H1 (cell line): ENCODE measurements around the gene SLC25A4. TPM values are rescaled to one million over a fixed set of nuclear protein-coding genes. Genes with fewer than 3 reads are reported as not detected.

Experiments
- CTCF ChIA-PET: fragments of 300-600 bp; sonication (Branson Sonifier 250); formaldehyde crosslinking; loops from one replicate; lab custom pipeline; 2021; ENCODE audit not compliant: partially characterized antibody; lab: Charles Lee
- POLR2A ChIA-PET: fragments of 300-600 bp; sonication (Branson Sonifier 250); formaldehyde crosslinking; loops from one replicate; lab custom pipeline; 2021; ENCODE audit warnings: inconsistent platforms; ENCODE audit not compliant: partially characterized antibody; lab: Charles Lee
- DNase-seq, 2 experiments: peaks; one replicate each; pipeline versions ENCODE4 v3.0.0 to v3.0.0-alpha.2; 2010 to 2022; ENCODE audit warnings: low spot score in 2 of 2, low read depth in 1 of 2, mixed read lengths in 1 of 2
- FAIRE-seq: peaks from 2 replicates; lab custom pipeline; 2011; peaks lifted over from hg19 to GRCh38; lab: Jason Lieb, UNC
- H2AFZ ChIP-seq: 2 replicates; pipeline ENCODE4 v1.8.1; 2012; ENCODE audit warnings: low read length, inconsistent platforms
- H2AK5ac ChIP-seq: 2 replicates; pipeline ENCODE4 v1.6.1; 2013; ENCODE audit warnings: low read depth, low read length
- H2BK120ac ChIP-seq: replicated peaks from 2 replicates; pipeline ENCODE3; 2013; ENCODE audit warnings: low read depth, low read length, inconsistent platforms
- H2BK12ac ChIP-seq: 2 replicates; pipeline ENCODE4 v1.6.1; 2013; ENCODE audit warnings: low read depth, low read length
- H2BK15ac ChIP-seq: 2 replicates; pipeline ENCODE4 v1.6.1; 2013; ENCODE audit warnings: low read length
- H2BK20ac ChIP-seq: 2 replicates; pipeline ENCODE4 v1.6.1; 2013; ENCODE audit warnings: low read length
- H2BK5ac ChIP-seq: 2 replicates; pipeline ENCODE4 v1.6.1; 2013; ENCODE audit warnings: low read depth, low read length
- H3K14ac ChIP-seq: 2 replicates; pipeline ENCODE4 v1.6.1; 2013; ENCODE audit warnings: inconsistent platforms; ENCODE audit not compliant: insufficient read length
- H3K18ac ChIP-seq: 2 replicates; pipeline ENCODE4 v1.6.1; 2013; ENCODE audit warnings: low read length; ENCODE audit errors: extremely low read depth
- H3K23ac ChIP-seq: 2 replicates; pipeline ENCODE4 v1.6.1; 2013; ENCODE audit warnings: inconsistent platforms; ENCODE audit not compliant: insufficient read length
- H3K23me2 ChIP-seq: 2 replicates; pipeline ENCODE4 v1.6.1; 2013; ENCODE audit warnings: low read depth, low read length
- H3K27ac ChIP-seq: 2 replicates; pipeline ENCODE4 v1.6.1; 2011; ENCODE audit warnings: low read depth, low read length, inconsistent platforms
- H3K27me3 ChIP-seq, 4 experiments: replicated peaks in 1 of 4; 1 replicate in 1 of 4; 2 replicates in 3 of 4; pipeline versions ENCODE4 v1.6.1 to v1.8.1; 2011 to 2013; ENCODE audit warnings: low read length in 3 of 4, mild to moderate bottlenecking in 3 of 4, inconsistent platforms in 2 of 4, mixed read lengths in 2 of 4, moderate library complexity in 1 of 4; ENCODE audit not compliant: control insufficient read depth in 3 of 4, insufficient read depth in 3 of 4; ENCODE audit errors: extremely low read depth in 1 of 4
- H3K36me3 ChIP-seq, 4 experiments: 2 replicates each; pipeline versions ENCODE4 v1.6.1 to v1.8.1; 2011 to 2013; ENCODE audit warnings: mild to moderate bottlenecking in 4 of 4, low read length in 3 of 4, moderate library complexity in 2 of 4, control low read depth in 1 of 4, inconsistent platforms in 1 of 4; ENCODE audit not compliant: insufficient read depth in 4 of 4, control insufficient read depth in 2 of 4
- H3K4ac ChIP-seq: replicated peaks from 2 replicates; pipeline ENCODE3; 2013; ENCODE audit warnings: low read length, low read depth, mixed read lengths, inconsistent platforms; ENCODE audit not compliant: insufficient read length
- H3K4me1 ChIP-seq, 4 experiments: replicated peaks in 1 of 4; 1 replicate in 1 of 4; 2 replicates in 3 of 4; pipeline versions ENCODE4 v1.6.1 to v1.8.1; 2011 to 2013; ENCODE audit warnings: low read length in 3 of 4, inconsistent platforms in 2 of 4, mixed read lengths in 1 of 4; ENCODE audit not compliant: insufficient read depth in 4 of 4, control insufficient read depth in 3 of 4
- H3K4me2 ChIP-seq, 2 experiments: 2 replicates each; pipeline versions ENCODE4 v1.6.1 to v1.8.1; 2011 to 2013; ENCODE audit warnings: low read depth in 2 of 2, low read length in 2 of 2, control low read depth in 1 of 2, inconsistent platforms in 1 of 2, mild to moderate bottlenecking in 1 of 2; ENCODE audit not compliant: insufficient read depth in 1 of 2
- H3K4me3 ChIP-seq, 4 experiments: fragments of 200-600, 300-600 bp in 1 of 4; sonication (generic), shearing (Covaris generic), sonication (Bioruptor Twin) in 1 of 4; 2 replicates each; pipeline versions ENCODE4 v1.5.1 to v1.8.1; 2011 to 2016; ENCODE audit warnings: low read length in 4 of 4, low read depth in 3 of 4, control low read depth in 2 of 4, inconsistent platforms in 2 of 4, mild to moderate bottlenecking in 2 of 4, mixed read lengths in 1 of 4, moderate library complexity in 1 of 4; ENCODE audit not compliant: insufficient read depth in 2 of 4; ENCODE audit errors: extremely low read depth in 1 of 4
- H3K56ac ChIP-seq: replicated peaks from 2 replicates; pipeline ENCODE3; 2013; ENCODE audit warnings: low read depth, mild to moderate bottlenecking, mixed read lengths, low read length, inconsistent platforms; ENCODE audit not compliant: insufficient read length
- H3K79me1 ChIP-seq: 2 replicates; pipeline ENCODE4 v1.6.1; 2013; ENCODE audit warnings: low read depth, low read length, control low read depth
- H3K79me2 ChIP-seq, 2 experiments: 2 replicates each; pipeline versions ENCODE4 v1.6.1 to v1.8.1; 2012 to 2013; ENCODE audit warnings: low read length in 2 of 2, mild to moderate bottlenecking in 2 of 2, inconsistent platforms in 1 of 2; ENCODE audit not compliant: insufficient read depth in 2 of 2, control insufficient read depth in 1 of 2
- H3K9ac ChIP-seq, 4 experiments: replicated peaks in 1 of 4; 1 replicate in 1 of 4; 2 replicates in 3 of 4; pipeline versions ENCODE4 v1.6.1 to v1.8.1; 2011 to 2013; ENCODE audit warnings: low read depth in 3 of 4, low read length in 3 of 4, control low read depth in 2 of 4, mild to moderate bottlenecking in 2 of 4, moderate library complexity in 2 of 4, inconsistent platforms in 1 of 4; ENCODE audit errors: extremely low read depth in 1 of 4
- H3K9me3 ChIP-seq, 2 experiments: 2 replicates each; pipeline versions ENCODE4 v1.6.1 to v1.8.1; 2012 to 2013; ENCODE audit warnings: mild to moderate bottlenecking in 2 of 2, moderate library complexity in 2 of 2, control low read depth in 1 of 2, inconsistent platforms in 1 of 2, low read depth in 1 of 2, low read length in 1 of 2, mixed read lengths in 1 of 2; ENCODE audit not compliant: insufficient read depth in 2 of 2
- H4K20me1 ChIP-seq, 2 experiments: replicated peaks in 1 of 2; 2 replicates each; pipeline versions ENCODE3 to v1.8.1; 2011 to 2013; ENCODE audit warnings: inconsistent platforms in 2 of 2, low read length in 2 of 2, mild to moderate bottlenecking in 1 of 2; ENCODE audit not compliant: insufficient read depth in 2 of 2, control insufficient read depth in 1 of 2
- H4K5ac ChIP-seq: 2 replicates; pipeline ENCODE4 v1.6.1; 2013; ENCODE audit warnings: low read length, low read depth, mixed read lengths, inconsistent platforms; ENCODE audit not compliant: insufficient read length
- H4K8ac ChIP-seq: 2 replicates; pipeline ENCODE4 v1.8.0; 2013; ENCODE audit warnings: mild to moderate bottlenecking, moderate library complexity, low read length, inconsistent platforms; ENCODE audit not compliant: insufficient read depth; ENCODE audit errors: extremely low read depth
- H4K91ac ChIP-seq: replicated peaks from 2 replicates; pipeline ENCODE3; 2013; ENCODE audit warnings: low read length, mixed read lengths, inconsistent platforms; ENCODE audit not compliant: insufficient read length
- EGR1 ChIP-seq: IDR thresholded peaks from 2 replicates; pipeline ENCODE4 v1.6.1; 2011; ENCODE audit warnings: low read depth, low read length, borderline replicate concordance
- RAD21 ChIP-seq, 2 experiments: IDR thresholded peaks in 1 of 2; conservative IDR thresholded peaks in 1 of 2; 2 replicates each; pipeline ENCODE4 v1.6.1; 2011; ENCODE audit warnings: low read depth in 2 of 2, low read length in 2 of 2, improper control_type of control experiment in 1 of 2, inconsistent platforms in 1 of 2, mild to moderate bottlenecking in 1 of 2, moderate library complexity in 1 of 2
- SIN3A ChIP-seq, 2 experiments: IDR thresholded peaks in 1 of 2; conservative IDR thresholded peaks in 1 of 2; 2 replicates each; pipeline ENCODE4 v1.6.1; 2011 to 2012; ENCODE audit warnings: low read length in 2 of 2, improper control_type of control experiment in 1 of 2, low read depth in 1 of 2, mild to moderate bottlenecking in 1 of 2
- WGBS, 2 experiments: shearing (Covaris generic) in 1 of 2; methylation state at CpG; one replicate each; pipeline versions ENCODE4 v1.1.6 to v1.1.7; 2013 to 2015; ENCODE audit warnings: low lambda C conversion rate in 2 of 2, mixed read lengths in 2 of 2, inconsistent platforms in 1 of 2, low coverage in 1 of 2, missing lambda C conversion rate in 1 of 2; ENCODE audit not compliant: insufficient replicate concordance in 2 of 2, insufficient coverage in 1 of 2, insufficient read length in 1 of 2; ENCODE audit errors: extremely low coverage in 1 of 2, missing lambda C conversion rate in 1 of 2; 5-methylcytosine and 5-hydroxymethylcytosine counted together
- polyA plus RNA-seq, 7 experiments: library from polyadenylated mRNA; depleted of rRNA in 3 of 7; stranded (reverse) in 5 of 7; unstranded in 2 of 7; fragments of >200 nt in 5 of 7; fragments of 200-250 nt in 2 of 7; gene quantifications; 1 replicate in 5 of 7; 2 replicates in 1 of 7; 4 replicates in 1 of 7; pipeline versions ENCODE4 v1.2.1 to v1.2.3, GENCODE V29; 2011 to 2013; ENCODE audit warnings: missing spikeins in 2 of 7, mixed read lengths in 2 of 7
- total RNA-seq: library from RNA; stranded (reverse); fragmentation: NEBNext Ultra II Directional; extraction: Animal tissue kit (Norgen Biotek cat#: 25700); gene quantifications from 2 replicates; pipeline ENCODE4 v1.2.1, GENCODE V29; 2021

Gene SLC25A4
- total and polyA plus RNA-seq, 2 of the 8 experiments (the other 6 are each of a cell fraction or from before 2014, with no cell fraction given) = 41.3 to 42.0 TPM

DNA sequence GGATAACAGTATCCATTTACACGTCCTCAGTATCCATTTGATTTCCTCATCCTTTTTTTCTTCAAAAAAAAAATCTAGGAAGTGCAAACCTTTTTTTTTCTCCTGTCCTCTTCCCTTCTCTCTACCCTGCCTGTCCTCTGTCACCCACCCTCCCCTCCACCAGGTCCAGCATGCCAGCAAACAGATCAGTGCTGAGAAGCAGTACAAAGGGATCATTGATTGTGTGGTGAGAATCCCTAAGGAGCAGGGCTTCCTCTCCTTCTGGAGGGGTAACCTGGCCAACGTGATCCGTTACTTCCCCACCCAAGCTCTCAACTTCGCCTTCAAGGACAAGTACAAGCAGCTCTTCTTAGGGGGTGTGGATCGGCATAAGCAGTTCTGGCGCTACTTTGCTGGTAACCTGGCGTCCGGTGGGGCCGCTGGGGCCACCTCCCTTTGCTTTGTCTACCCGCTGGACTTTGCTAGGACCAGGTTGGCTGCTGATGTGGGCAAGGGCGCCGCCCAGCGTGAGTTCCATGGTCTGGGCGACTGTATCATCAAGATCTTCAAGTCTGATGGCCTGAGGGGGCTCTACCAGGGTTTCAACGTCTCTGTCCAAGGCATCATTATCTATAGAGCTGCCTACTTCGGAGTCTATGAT, 1.7 kb downstream of the SLC25A4 start:
- no peak overlapping the region for H3K27ac ChIP-seq

More for the DNA sequence above, 1.7 kb downstream of the SLC25A4 start:
- Histone ChIP-seq H3K9ac (no peak overlapping the region), H3K27me3 (no peaks in the 10 kb centered on the region; a peak in 1 of 7 replicates), H3K23me2 (peaks cover 13% of the 10 kb centered on the region; the same call in 1 of the 2 replicates), H4K8ac (no peak overlapping the region), H2BK15ac (no peak overlapping the region), H3K79me1 (peaks cover 4% of the 10 kb centered on the region; the same call in 1 of the 2 replicates), H2AFZ (no peak overlapping the region), H2BK20ac (no peak overlapping the region), H3K23ac (no peak overlapping the region), H4K20me1 (peaks cover 7 to 12% of the 10 kb centered on the region in 2 experiments), H2BK120ac (no peak overlapping the region), H3K4ac (no peak overlapping the region), H2AK5ac (no peak overlapping the region), H3K36me3 (peaks cover 0 to 28% (median 3%) of the 10 kb centered on the region in 4 experiments; a peak in 2 of 8 replicates), H3K18ac (no peak overlapping the region), H4K5ac (no peak overlapping the region), H2BK12ac (no peak overlapping the region), H3K4me2 (peak overlapping the region; percentile 93 to 99; a peak in 3 of 4 replicates), H4K91ac (no peak overlapping the region), H3K9me3 (no peaks in the 10 kb centered on the region), H3K79me2 (peaks cover 0 to 16% of the 10 kb centered on the region in 2 experiments; a peak in 3 of 4 replicates), H3K56ac (no peak overlapping the region), H3K14ac (no peak overlapping the region), H3K4me1 (peaks cover 0 to 9% (median 6%) of the 10 kb centered on the region in 4 experiments; a peak in 5 of 7 replicates), H3K4me3 (peak overlapping the region in 1 of 4 experiments; percentile 78; a peak in 1 of 8 replicates), H2BK5ac (no peak overlapping the region)
- TF ChIP-seq EGR1 = no peak
- TF ChIP-seq SIN3A (conservative IDR thresholded peaks at IDR 0.05 in 1 of 2, IDR thresholded peaks at IDR 0.05 in 1 of 2; ENCODE audit: low read depth in 1 of 2, low read length in 2 of 2) = no peak
- TF ChIP-seq RAD21 (IDR thresholded peaks at IDR 0.05 in 1 of 2, conservative IDR thresholded peaks at IDR 0.05 in 1 of 2; ENCODE audit: low read depth in 2 of 2, low read length in 2 of 2) = 0 out of 4 replicates have a peak, but pooled peaks of 1 of the 2 experiments have one; percentile 6
- 90% methylated on average over 16 of the region's 16 CpGs; no CpG with 5 or more reads in 1 of the 2 experiments for WGBS, 2 experiments
- FAIRE-seq (no peak), DNase-seq (no peak)
- POLR2A ChIA-PET = interaction anchor here (1.0 to 2.4 kb wide), 5 partner anchors 10 to 212 kb away, joined by 3 to 8 read pairs (median 3); no protein-coding TSS in a partner anchor
- CTCF ChIA-PET = interaction anchor here (0.5 to 1.5 kb wide), 6 partner anchors 10 to 189 kb away, joined by 3 to 10 read pairs (median 3); no protein-coding TSS in a partner anchor
